ENCODE results near the gene FANCE.
"Not testable (repeated sequence)": the region's sequence is repeated elsewhere in the genome, so short reads cannot be mapped to it uniquely, and the experiment has no call there.

FANCE gene

GRCh38 chr6:35432291-35432690 is 19.8 kb upstream of the FANCE start:
- in situ Hi-C loops (cut with MboI; ENCODE audit: low sequenced_read_pairs): no loop called here

GRCh38 chr6:35432702-35433101 is 19.4 kb upstream of the FANCE start:
- in situ Hi-C loops (cut with MboI; ENCODE audit: low sequenced_read_pairs): not testable (repeated sequence)

GRCh38 chr6:35435074-35435837 is 16.9 kb upstream of the FANCE start:
- in situ Hi-C loops (cut with MboI; ENCODE audit: low sequenced_read_pairs): no loop called here

GRCh38 chr6:35436071-35436857 is 15.9 kb upstream of the FANCE start:
- in situ Hi-C loops (cut with MboI; ENCODE audit: low sequenced_read_pairs): no loop called here

GRCh38 chr6:35438378-35439065 is 13.6 kb upstream of the FANCE start:
- in situ Hi-C loops (cut with MboI; ENCODE audit: low sequenced_read_pairs): not testable (repeated sequence)

GRCh38 chr6:35439308-35439707 is 12.8 kb upstream of the FANCE start:
- in situ Hi-C loops (cut with MboI; ENCODE audit: low sequenced_read_pairs): no loop called here

GRCh38 chr6:35441205-35441604 is 10.9 kb upstream of the FANCE start:
- in situ Hi-C loops (cut with MboI; ENCODE audit: low sequenced_read_pairs): no loop called here

GRCh38 chr6:35441642-35442041 is 10.5 kb upstream of the FANCE start:
- in situ Hi-C loops (cut with MboI; ENCODE audit: low sequenced_read_pairs): no loop called here

GRCh38 chr6:35442693-35443092 is 9.4 kb upstream of the FANCE start:
- in situ Hi-C loops (cut with MboI; ENCODE audit: low sequenced_read_pairs): no loop called here

GRCh38 chr6:35443341-35444030 is 8.7 kb upstream of the FANCE start:
- in situ Hi-C loops (cut with MboI; ENCODE audit: low sequenced_read_pairs): no loop called here

GRCh38 chr6:35445691-35446090 is 6.4 kb upstream of the FANCE start:
- in situ Hi-C loops (cut with MboI; ENCODE audit: low sequenced_read_pairs): no loop called here

- in situ Hi-C loops (cut with MboI; ENCODE audit: low sequenced_read_pairs): no loop called here
Measured at GRCh38 chr6:35448191-35448590, 3.9 kb upstream of the FANCE start.

- in situ Hi-C loops (cut with MboI; ENCODE audit: low sequenced_read_pairs): no loop called here
Measured at GRCh38 chr6:35449287-35449881, 2.8 kb upstream of the FANCE start.

GRCh38 chr6:35451354-35452182 is 570 bp upstream of the FANCE start:
- in situ Hi-C loops (cut with MboI; ENCODE audit: low sequenced_read_pairs): no loop called here

- in situ Hi-C loops (cut with MboI; ENCODE audit: low sequenced_read_pairs): no loop called here
Measured at GRCh38 chr6:35453236-35453635, 1.1 kb downstream of the FANCE start.

- in situ Hi-C loops (cut with MboI; ENCODE audit: low sequenced_read_pairs): no loop called here
Measured at GRCh38 chr6:35454391-35455110, 2.4 kb downstream of the FANCE start.

- in situ Hi-C loops (cut with MboI; ENCODE audit: low sequenced_read_pairs): no loop called here
Measured at GRCh38 chr6:35457907-35458306, 5.8 kb downstream of the FANCE start.

GRCh38 chr6:35461270-35461669 is 9.1 kb downstream of the FANCE start:
- in situ Hi-C loops (cut with MboI; ENCODE audit: low sequenced_read_pairs): no loop called here

GRCh38 chr6:35463292-35463691 is 11.2 kb downstream of the FANCE start:
- in situ Hi-C loops (cut with MboI; ENCODE audit: low sequenced_read_pairs): no loop called here
